ENCODE data around the gene BRSK2.
"Not testable (repeated sequence)": the region's sequence is repeated elsewhere in the genome, so short reads cannot be mapped to it uniquely, and the experiment has no call there.

DNA sequence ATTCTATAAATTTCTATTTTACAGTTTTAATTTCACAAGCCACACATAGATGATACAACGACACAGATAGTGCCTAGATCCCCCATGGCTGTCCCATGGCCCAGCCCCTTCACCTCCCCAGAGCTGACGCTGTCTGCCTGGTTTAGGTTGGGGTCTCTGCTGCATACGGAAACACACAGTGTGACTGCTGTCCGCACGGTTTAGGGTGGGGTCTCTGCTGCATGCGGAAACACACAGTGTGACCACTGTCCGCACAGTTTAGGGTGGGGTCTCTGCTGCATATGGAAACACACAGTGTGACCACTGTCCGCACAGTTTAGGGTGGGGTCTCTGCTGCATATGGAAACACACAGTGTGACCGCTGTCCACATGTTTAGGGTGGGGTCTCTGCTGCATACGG lies 48.5 kb upstream of the BRSK2 start:
- TF ChIP-seq HOXA7 (CRISPR knock-in tag; IDR thresholded peaks at IDR 0.05; ENCODE audit: borderline replicate concordance); SP2 (tag by site-specific recombination; IDR thresholded peaks at IDR 0.05); ZNF629 (tag by site-specific recombination; IDR thresholded peaks at IDR 0.05); KLF1 (tag by site-specific recombination; IDR thresholded peaks at IDR 0.05); ZNF211 (tag by site-specific recombination; IDR thresholded peaks at IDR 0.05; ENCODE audit: low read depth); YY1 (tag by site-specific recombination; IDR thresholded peaks at IDR 0.05): not testable (repeated sequence)
- TF ChIP-seq, protein P1, sequence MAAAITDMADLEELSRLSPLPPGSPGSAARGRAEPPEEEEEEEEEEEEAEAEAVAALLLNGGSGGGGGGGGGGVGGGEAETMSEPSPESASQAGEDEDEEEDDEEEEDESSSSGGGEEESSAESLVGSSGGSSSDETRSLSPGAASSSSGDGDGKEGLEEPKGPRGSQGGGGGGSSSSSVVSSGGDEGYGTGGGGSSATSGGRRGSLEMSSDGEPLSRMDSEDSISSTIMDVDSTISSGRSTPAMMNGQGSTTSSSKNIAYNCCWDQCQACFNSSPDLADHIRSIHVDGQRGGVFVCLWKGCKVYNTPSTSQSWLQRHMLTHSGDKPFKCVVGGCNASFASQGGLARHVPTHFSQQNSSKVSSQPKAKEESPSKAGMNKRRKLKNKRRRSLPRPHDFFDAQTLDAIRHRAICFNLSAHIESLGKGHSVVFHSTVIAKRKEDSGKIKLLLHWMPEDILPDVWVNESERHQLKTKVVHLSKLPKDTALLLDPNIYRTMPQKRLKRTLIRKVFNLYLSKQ (tag by site-specific recombination; IDR thresholded peaks at IDR 0.05; ENCODE audit: borderline replicate concordance): not testable (repeated sequence)
- TF ChIP-seq, protein P2, sequence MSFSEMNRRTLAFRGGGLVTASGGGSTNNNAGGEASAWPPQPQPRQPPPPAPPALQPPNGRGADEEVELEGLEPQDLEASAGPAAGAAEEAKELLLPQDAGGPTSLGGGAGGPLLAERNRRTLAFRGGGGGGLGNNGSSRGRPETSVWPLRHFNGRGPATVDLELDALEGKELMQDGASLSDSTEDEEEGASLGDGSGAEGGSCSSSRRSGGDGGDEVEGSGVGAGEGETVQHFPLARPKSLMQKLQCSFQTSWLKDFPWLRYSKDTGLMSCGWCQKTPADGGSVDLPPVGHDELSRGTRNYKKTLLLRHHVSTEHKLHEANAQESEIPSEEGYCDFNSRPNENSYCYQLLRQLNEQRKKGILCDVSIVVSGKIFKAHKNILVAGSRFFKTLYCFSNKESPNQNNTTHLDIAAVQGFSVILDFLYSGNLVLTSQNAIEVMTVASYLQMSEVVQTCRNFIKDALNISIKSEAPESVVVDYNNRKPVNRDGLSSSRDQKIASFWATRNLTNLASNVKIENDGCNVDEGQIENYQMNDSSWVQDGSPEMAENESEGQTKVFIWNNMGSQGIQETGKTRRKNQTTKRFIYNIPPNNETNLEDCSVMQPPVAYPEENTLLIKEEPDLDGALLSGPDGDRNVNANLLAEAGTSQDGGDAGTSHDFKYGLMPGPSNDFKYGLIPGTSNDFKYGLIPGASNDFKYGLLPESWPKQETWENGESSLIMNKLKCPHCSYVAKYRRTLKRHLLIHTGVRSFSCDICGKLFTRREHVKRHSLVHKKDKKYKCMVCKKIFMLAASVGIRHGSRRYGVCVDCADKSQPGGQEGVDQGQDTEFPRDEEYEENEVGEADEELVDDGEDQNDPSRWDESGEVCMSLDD (tag by site-specific recombination; IDR thresholded peaks at IDR 0.05): not testable (repeated sequence)

All from HEK293 (cell line).